Ishikawa (cell line): ENCODE measurements around the gene GARNL3.

Source experiments
- CEBPB ChIP-seq: IDR thresholded peaks from 2 replicates; pipeline ENCODE4 v1.6.1; 2012
- CREB1 ChIP-seq: IDR thresholded peaks from 2 replicates; pipeline ENCODE4 v1.6.1; 2012; ENCODE audit warnings: low read depth
- EGR1 ChIP-seq: IDR thresholded peaks from 2 replicates; pipeline ENCODE4 v1.6.1; 2012
- EP300 ChIP-seq: IDR thresholded peaks from 2 replicates; pipeline ENCODE4 v1.6.1; 2012; ENCODE audit warnings: borderline replicate concordance
- FOXM1 ChIP-seq: IDR thresholded peaks from 2 replicates; pipeline ENCODE4 v1.6.1; 2012; ENCODE audit warnings: low read depth, borderline replicate concordance
- MAX ChIP-seq: IDR thresholded peaks from 2 replicates; pipeline ENCODE4 v1.6.1; 2012
- NFIC ChIP-seq: IDR thresholded peaks from 2 replicates; pipeline ENCODE4 v1.6.1; 2012
- RAD21 ChIP-seq: IDR thresholded peaks from 2 replicates; pipeline ENCODE4 v1.6.1; 2012; ENCODE audit warnings: low read depth
- REST ChIP-seq: IDR thresholded peaks from 2 replicates; pipeline ENCODE4 v1.6.1; 2012; ENCODE audit warnings: low read depth, mild to moderate bottlenecking
- TAF1 ChIP-seq: IDR thresholded peaks from 2 replicates; pipeline ENCODE4 v1.6.1; 2012; ENCODE audit warnings: low read depth, mild to moderate bottlenecking
- TCF12 ChIP-seq: IDR thresholded peaks from 2 replicates; pipeline ENCODE4 v1.6.1; 2012; ENCODE audit warnings: low read depth
- TEAD4 ChIP-seq: IDR thresholded peaks from 2 replicates; pipeline ENCODE4 v1.6.1; 2012
- USF1 ChIP-seq: IDR thresholded peaks from 2 replicates; pipeline ENCODE4 v1.6.1; 2012
- YY1 ChIP-seq: IDR thresholded peaks from 2 replicates; pipeline ENCODE4 v1.6.1; 2012; ENCODE audit warnings: low read depth
- ZBTB7A ChIP-seq: IDR thresholded peaks from 2 replicates; pipeline ENCODE4 v1.6.1; 2012; ENCODE audit warnings: low read depth

Gene GARNL3

GRCh38 chr9:127398715-127399400 is 134.3 kb downstream of the GARNL3 start:
- TF ChIP-seq TAF1 (no peak), ZBTB7A (no peak), CEBPB (no peak), YY1 (no peak), TEAD4 (no peak), MAX (no peak), EGR1 (no peak), USF1 (no peak), EP300 (no peak), FOXM1 (no peak), REST (no peak), CREB1 (no peak), TCF12 (no peak), NFIC (no peak), RAD21 (no peak)

DNA sequence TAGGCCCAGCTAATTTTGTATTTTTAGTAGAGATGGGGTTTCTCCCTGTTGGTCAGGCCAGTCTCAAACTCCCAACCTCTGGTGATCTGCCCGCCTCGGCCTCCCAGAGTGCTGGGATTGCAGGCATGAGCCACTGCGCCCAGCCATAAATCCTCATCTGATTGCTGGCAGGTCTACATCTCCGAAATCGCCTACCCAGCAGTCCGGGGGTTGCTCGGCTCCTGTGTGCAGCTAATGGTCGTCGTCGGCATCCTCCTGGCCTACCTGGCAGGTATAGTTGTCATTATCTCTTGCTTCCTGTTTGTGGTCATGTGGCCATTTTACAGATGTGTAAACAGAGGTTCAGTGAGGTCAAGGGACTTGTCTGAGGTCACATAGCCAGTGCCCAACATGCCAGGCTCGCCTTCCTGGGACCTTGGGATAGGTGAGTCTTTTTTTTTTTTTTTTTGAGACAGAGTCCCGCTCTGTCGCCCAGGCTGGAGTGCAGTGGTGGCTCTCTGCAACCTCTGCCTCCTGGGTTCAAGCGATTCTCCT is 135.2 kb downstream of the GARNL3 start:
- TF ChIP-seq MAX (no peak), TCF12 (no peak), YY1 (no peak), NFIC (no peak), EP300 (no peak), CEBPB (no peak), REST (no peak), TEAD4 (no peak), EGR1 (no peak), CREB1 (no peak), FOXM1 (no peak), TAF1 (no peak), ZBTB7A (no peak), RAD21 (no peak), USF1 (no peak)

GRCh38 chr9:127402401-127403090 is 138.0 kb downstream of the GARNL3 start:
- TF ChIP-seq TAF1: no peak
- TF ChIP-seq TCF12: no peak
- no peak for TF ChIP-seq CREB1
- no peak for TF ChIP-seq YY1
- no peak for TF ChIP-seq EGR1
- no peak for TF ChIP-seq ZBTB7A
- TF ChIP-seq REST: no peak
- no peak for TF ChIP-seq RAD21
- no peak for TF ChIP-seq MAX
- TF ChIP-seq USF1: no peak
- TF ChIP-seq NFIC: no peak
- TF ChIP-seq FOXM1: no peak
- TF ChIP-seq TEAD4: no peak
- TF ChIP-seq EP300: no peak
- TF ChIP-seq CEBPB: no peak
